Stimulated activated CD4-positive, alpha-beta T cell treated with anti-CD3 and anti-CD28 coated beads, TNF-alpha, amount 100 ng/mL, for 48 hours (primary cell): ENCODE data around the gene SH2D1B.
"Not testable (repeated sequence)": the region's sequence is repeated elsewhere in the genome, so short reads cannot be mapped to it uniquely, and the experiment has no call there.

Experiments
- DNase-seq, 3 donors: peaks; one replicate each; pipeline ENCODE4 v3.0.0-alpha.2; 2020; ENCODE audit warnings: low read depth in 3 of 3

The SH2D1B gene

DNA sequence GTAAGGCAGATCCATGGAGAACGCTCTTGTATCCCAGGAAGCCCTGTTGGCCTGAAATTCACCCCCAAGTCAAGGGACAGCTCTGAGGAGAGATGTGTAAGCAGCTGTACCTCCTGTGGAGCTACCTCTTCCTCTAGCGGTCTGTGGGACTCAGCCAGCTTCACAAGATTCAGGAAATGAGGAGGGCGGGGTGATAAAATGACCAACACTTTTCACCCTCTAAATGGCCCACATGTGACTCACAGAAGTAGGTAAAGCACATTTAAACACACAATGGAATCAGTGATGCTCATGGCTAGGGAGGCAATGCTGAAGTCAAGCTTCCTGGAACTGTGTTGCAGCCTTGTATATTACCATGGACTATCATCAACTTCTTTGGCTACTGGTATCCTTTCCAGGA lies at the start of gene SH2D1B:
TSS of gene SH2D1B (minus strand) at position 135 of the 400 bp plus-strand sequence. CDS start at position 15, 120 bp downstream.
- DNase-seq, result no peak

GRCh38 chr1:162458236-162458635 lies 46.3 kb upstream of the SH2D1B start:
- no peak for DNase-seq

GRCh38 chr1:162456323-162456722 lies 44.4 kb upstream of the SH2D1B start:
- DNase-seq, result no peak

DNA sequence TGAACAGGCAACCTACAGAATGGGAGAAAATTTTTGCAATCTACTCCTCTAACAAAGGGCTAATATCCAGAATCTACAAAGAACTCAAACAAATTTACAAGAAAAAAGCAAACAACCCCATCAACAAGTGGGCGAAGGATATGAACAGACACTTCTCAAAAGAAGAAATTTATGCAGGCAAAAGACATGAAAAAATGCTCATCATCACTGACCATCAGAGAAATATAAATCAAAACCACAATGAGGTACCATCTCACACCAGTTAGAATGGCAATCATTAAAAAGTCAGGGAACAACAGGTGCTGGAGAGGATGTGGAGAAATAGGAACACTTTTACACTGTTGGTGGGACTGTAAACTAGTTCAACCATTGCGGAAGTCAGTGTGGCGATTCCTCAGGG lies 42.4 kb upstream of the SH2D1B start:
- DNase-seq, result not testable (repeated sequence)

- DNase-seq, result no peak
Measured at GRCh38 chr1:162446946-162447345, 35.0 kb upstream of the SH2D1B start.

DNA sequence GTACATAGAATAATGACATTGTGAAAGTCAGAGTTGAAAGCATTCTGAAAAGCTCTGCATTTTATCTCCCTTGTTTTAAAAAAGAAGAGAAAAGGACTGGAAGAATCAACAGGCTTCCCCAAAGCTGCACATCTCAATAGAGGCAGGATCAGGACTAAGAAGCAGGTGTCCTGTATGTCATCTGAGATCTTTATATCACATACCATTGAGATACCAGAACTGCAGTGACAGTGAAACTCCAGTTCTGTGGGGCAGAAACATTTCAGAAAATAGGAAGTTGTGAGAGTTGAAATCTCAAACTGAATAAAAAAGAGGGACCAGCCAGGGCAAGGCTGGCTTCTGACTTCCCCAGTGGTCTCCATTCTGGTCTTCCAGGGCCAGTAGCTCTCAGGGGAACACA lies 33.0 kb upstream of the SH2D1B start:
- no peak for DNase-seq

- not testable (repeated sequence) for DNase-seq
Measured at GRCh38 chr1:162432977-162433713, 21.2 kb upstream of the SH2D1B start.

GRCh38 chr1:162430583-162430982 lies 18.6 kb upstream of the SH2D1B start:
- no peak for DNase-seq

DNA sequence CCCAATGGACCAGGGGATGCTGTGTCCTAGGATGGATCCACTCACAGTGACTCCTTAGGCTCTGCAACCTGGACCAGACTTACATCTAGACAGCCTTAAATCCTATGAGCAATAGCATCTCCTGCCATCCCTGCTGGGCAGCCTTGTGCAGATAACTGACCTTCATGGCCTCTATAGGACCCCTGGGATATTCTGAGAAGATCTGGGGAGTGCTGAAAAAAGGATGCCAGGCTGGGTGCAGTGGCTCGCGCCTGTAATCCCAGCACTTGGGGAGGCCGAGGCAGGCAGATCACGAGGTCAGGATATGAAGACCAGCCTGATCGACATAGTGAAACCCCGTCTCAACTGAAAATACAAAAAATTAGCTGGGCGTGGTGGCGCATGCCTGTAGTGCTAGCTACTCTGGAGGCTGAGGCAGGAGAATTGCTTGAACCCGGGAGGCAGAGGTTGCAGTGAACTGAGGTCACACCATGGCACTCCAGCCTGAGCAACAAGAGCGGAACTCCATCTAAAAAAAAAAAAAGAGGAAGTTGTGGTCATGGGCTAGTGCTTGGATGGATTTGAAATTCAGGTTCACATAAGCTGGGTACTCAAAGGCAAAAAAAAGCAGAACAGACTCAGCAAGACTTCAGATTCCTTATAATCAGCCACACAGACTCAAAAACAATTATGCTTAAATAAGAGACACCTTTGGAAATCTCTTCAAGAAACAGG lies 10.9 kb upstream of the SH2D1B start:
- no peak for DNase-seq

- DNase-seq, result no peak
Measured at GRCh38 chr1:162421258-162422164, 9.6 kb upstream of the SH2D1B start.

- DNase-seq, result no peak
Measured at GRCh38 chr1:162420120-162420519, 8.2 kb upstream of the SH2D1B start.

- DNase-seq, result not testable (repeated sequence)
Measured at GRCh38 chr1:162419450-162419931, 7.6 kb upstream of the SH2D1B start.

DNA sequence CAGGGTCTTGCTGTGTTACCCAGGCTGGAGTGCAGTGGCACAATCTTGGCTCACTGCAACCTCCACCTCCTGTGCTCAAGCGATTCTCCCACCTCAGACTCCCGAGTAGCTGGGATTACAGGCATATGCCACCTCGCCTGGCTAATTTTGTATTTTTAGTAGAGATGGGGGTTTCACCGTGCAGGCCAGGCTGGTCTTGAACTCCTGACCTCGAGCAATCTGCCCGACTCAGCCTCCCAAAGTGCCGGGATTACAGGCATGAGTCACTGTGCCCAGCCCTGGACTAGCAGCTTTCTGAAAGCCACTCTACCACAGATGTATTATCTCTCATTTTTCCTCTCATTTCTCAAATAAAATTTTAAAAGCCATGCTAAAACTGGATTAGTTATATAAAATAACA lies 6.6 kb upstream of the SH2D1B start:
- not testable (repeated sequence) for DNase-seq

DNA sequence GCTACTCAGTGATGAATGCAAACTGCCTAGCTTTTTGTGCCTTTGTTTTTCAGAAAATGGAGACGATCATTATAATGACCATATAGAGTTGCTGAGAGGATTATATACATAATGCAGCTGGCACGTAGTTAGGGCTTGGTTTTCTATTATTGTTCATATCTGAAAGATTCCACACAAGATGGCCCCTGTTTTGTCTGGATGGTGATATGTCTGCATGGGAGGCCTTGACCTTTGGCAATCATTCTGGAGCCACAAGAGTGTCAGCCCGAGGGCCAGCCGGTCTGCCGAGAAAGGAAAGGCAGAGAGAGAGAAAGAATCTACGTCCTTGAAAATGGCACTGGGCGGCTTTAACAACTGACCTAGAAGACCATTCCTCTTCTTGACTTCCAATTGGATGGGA lies 5.7 kb upstream of the SH2D1B start:
- no peak for DNase-seq

GRCh38 chr1:162416909-162417308 lies 5.0 kb upstream of the SH2D1B start:
- DNase-seq, result no peak

DNA sequence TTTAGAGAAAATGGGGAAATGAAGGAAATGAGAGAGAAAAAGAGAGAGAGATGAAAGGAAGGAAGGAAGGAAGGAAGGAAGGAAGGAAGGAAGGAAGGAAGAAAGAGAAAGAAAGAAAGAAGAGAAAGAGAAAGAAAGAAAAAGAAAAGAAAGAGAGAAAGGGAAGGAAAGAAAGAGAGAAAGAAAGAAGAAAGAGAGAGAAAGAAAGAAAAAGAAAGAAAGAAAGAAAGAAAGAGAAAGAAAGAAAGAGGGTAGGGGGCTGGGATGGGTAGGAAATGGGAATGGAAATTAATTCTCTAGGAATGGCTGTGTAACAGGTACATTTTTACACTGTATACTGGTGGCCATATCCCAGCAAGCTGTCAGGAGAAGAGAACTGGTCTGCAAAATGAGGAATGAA lies 4.3 kb upstream of the SH2D1B start:
- DNase-seq, result no peak

DNA sequence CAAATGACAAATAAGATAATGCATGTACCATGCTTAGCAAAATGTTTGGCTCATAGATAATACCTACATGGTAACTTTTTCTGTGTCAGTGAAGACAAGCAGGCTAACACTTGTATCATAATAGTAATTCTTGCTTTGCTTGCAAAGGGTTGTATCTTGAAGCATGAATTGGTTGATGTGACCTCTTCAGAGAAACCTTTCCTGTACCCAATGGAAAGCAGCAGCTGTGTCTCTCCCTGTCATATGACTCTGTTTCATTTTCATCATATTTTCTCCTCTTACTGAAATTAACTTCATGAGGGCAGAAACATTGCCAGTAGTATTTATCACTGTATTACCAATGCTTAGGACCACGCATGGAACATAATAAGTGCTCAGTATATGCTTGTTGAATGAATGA lies 4.4 kb downstream of the SH2D1B start:
- no peak for DNase-seq

GRCh38 chr1:162406811-162407210 lies 5.1 kb downstream of the SH2D1B start:
- no peak for DNase-seq

DNA sequence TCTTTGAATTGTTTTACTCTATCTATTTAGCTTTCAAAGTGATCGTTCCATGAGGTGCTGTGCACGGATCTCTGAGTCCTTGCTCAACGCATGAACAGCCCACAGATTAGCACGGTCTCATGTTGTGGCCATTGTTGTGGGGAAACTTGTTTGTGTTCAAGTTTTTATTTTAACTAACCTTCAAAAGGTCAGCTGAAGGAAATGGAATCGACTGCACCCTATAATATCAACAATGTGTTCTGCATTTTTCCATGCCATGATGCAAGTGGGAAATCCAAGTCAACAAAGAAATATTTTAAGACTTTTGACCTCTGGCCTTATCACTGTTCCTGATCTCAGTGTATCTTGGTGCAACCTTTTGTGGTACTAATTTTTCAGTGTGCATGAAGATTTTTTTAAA lies 6.1 kb downstream of the SH2D1B start:
- no peak for DNase-seq

- DNase-seq, result no peak
Measured at GRCh38 chr1:162404550-162405160, 7.3 kb downstream of the SH2D1B start.

- no peak for DNase-seq
Measured at GRCh38 chr1:162400790-162401355, 11.1 kb downstream of the SH2D1B start.
